Measurements from ENCODE around the gene PRKG2.

- no peak for TF ChIP-seq CTCF (IDR thresholded peaks at IDR 0.05)
- no peak for TF ChIP-seq POLR2A (IDR thresholded peaks at IDR 0.05)
Measured at GRCh38 chr4:81116566-81116965, 98.5 kb downstream of the PRKG2 start.

Data from lower leg skin (tissue), 3 donors.